GM12878 (cell line): Measurements from ENCODE around the gene C15orf40.

Experiments
- CBFB ChIP-seq: IDR thresholded peaks from 2 replicates; pipeline ENCODE4 v1.6.1; 2016; ENCODE audit warnings: antibody characterized with exemption, low read depth
- DPF2 ChIP-seq: fragments of 450-650 bp; IDR thresholded peaks from 2 replicates; pipeline ENCODE4 v1.6.1; 2017; ENCODE audit warnings: mild to moderate bottlenecking
- NR2C2 ChIP-seq: IDR thresholded peaks from 2 replicates; pipeline ENCODE4 v1.6.1; 2011; ENCODE audit warnings: borderline replicate concordance, low read depth; ENCODE audit not compliant: control insufficient read depth, insufficient read length
- TAF1 ChIP-seq: IDR thresholded peaks from 2 replicates; pipeline ENCODE4 v1.6.1; 2011; ENCODE audit warnings: mild to moderate bottlenecking, low read depth, low read length, borderline replicate concordance

DNA sequence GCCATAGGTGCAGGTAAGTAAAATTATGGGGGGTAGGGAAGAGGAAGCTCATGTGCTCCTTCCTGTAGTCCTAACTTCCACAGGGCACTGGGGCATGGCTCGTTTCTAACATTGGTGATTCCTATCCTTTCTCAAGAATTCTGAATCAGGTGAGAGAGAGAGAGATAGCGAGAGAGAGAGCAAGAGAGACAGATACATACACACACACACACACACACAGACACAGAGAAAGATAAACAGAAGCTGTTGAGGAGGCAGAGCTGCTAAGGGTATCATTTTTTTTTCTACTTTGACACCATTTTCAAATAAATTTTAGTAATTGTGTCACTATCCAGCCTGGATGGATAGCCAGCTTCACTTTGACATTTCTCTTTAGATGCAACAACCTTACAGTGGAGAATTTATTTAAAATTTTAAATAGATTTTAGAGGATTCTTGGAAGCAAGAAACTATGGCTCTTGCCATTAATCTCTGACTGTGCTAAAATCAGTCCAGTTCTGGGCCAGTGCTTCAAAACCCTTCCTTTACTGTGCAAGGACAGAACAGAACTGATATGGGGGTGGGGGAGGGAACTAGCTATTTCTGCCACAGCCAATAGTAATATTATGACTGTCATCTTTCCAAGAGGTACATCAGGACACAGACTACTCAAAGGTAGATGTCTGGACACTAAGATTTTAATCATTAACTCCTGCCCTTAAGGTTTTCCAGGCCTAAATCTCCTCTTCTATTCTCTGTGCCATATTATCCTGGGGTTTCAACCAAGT, 40.0 kb downstream of the C15orf40 start:
- TF ChIP-seq DPF2 (no peak), TAF1 (no peak), NR2C2 (no peak), CBFB (no peak)
